Stimulated activated CD8-positive, alpha-beta memory T cell treated with anti-CD3 and anti-CD28 coated beads, Interleukin-12 subunit alpha, Interleukin-12 subunit beta, amount 100 ng/mL, for 4 hours (primary cell): Measurements from ENCODE around the gene UBR3.
"Not testable (repeated sequence)": the region's sequence is repeated elsewhere in the genome, so short reads cannot be mapped to it uniquely, and the experiment has no call there.

Experiments used
- DNase-seq: peaks from one replicate; pipeline ENCODE4 v3.0.0-alpha.2; 2020; ENCODE audit warnings: low read depth

UBR3 gene

GRCh38 chr2:169955940-169956339 lies 128.7 kb downstream of the UBR3 start:
- no peak for DNase-seq

- DNase-seq, result not testable (repeated sequence)
Measured at GRCh38 chr2:169957219-169957618, 130.0 kb downstream of the UBR3 start.

GRCh38 chr2:169961911-169962310 lies 134.7 kb downstream of the UBR3 start:
- DNase-seq, result no peak

- DNase-seq, result no peak
Measured at GRCh38 chr2:169963786-169964185, 136.5 kb downstream of the UBR3 start.

GRCh38 chr2:169964740-169965139 lies 137.5 kb downstream of the UBR3 start:
- no peak for DNase-seq

- DNase-seq, result no peak
Measured at GRCh38 chr2:169965495-169965894, 138.2 kb downstream of the UBR3 start.

GRCh38 chr2:169966454-169966853 lies 139.2 kb downstream of the UBR3 start:
- DNase-seq, result no peak

- DNase-seq, result no peak
Measured at GRCh38 chr2:169968743-169969142, 141.5 kb downstream of the UBR3 start.

GRCh38 chr2:169975221-169975620 lies 148.0 kb downstream of the UBR3 start:
- no peak for DNase-seq

- DNase-seq, result no peak
Measured at GRCh38 chr2:169976335-169976851, 149.1 kb downstream of the UBR3 start.

GRCh38 chr2:169977530-169977929 lies 150.3 kb downstream of the UBR3 start:
- no peak for DNase-seq

GRCh38 chr2:169978402-169979017 lies 151.3 kb downstream of the UBR3 start:
- no peak for DNase-seq

- no peak for DNase-seq
Measured at GRCh38 chr2:169979025-169979424, 151.8 kb downstream of the UBR3 start.

- no peak for DNase-seq
Measured at GRCh38 chr2:169980001-169980400, 152.7 kb downstream of the UBR3 start.

GRCh38 chr2:169980643-169981042 lies 153.4 kb downstream of the UBR3 start:
- DNase-seq, result no peak

- no peak for DNase-seq
Measured at GRCh38 chr2:169982929-169983328, 155.7 kb downstream of the UBR3 start.

- no peak for DNase-seq
Measured at GRCh38 chr2:169983506-169983905, 156.3 kb downstream of the UBR3 start.

GRCh38 chr2:169984145-169984544 lies 156.9 kb downstream of the UBR3 start:
- DNase-seq, result no peak

- no peak for DNase-seq
Measured at GRCh38 chr2:169994752-169995151, 167.5 kb downstream of the UBR3 start.

- DNase-seq, result no peak
Measured at GRCh38 chr2:169997140-169997887, 170.1 kb downstream of the UBR3 start.

- no peak for DNase-seq
Measured at GRCh38 chr2:169999054-169999453, 171.8 kb downstream of the UBR3 start.

GRCh38 chr2:170002096-170002495 lies 174.8 kb downstream of the UBR3 start:
- no peak for DNase-seq

GRCh38 chr2:170005702-170006101 lies 178.4 kb downstream of the UBR3 start:
- no peak for DNase-seq
